Neural crest cell (in vitro differentiated cells): ENCODE results near the gene CNTN4. TPM values are rescaled to one million over a fixed set of nuclear protein-coding genes. Genes with fewer than 3 reads are reported as not detected.

ENCODE experiments used
- DNase-seq: peaks from one replicate; pipeline ENCODE4 v3.0.0; 2021; ENCODE audit warnings: low read depth, mixed read lengths, low spot score
- H3K27ac Mint-ChIP-seq: one replicate; pipeline ENCODE4 v1.8.0; 2021; ENCODE audit warnings: mild to moderate bottlenecking, mixed read lengths; ENCODE audit not compliant: unreplicated experiment
- H3K27me3 Mint-ChIP-seq: 2 replicates; pipeline ENCODE4 v1.8.0; 2021; ENCODE audit warnings: low read depth, mild to moderate bottlenecking, mixed read lengths
- H3K36me3 Mint-ChIP-seq: 2 replicates; pipeline ENCODE4 v1.8.0; 2021; ENCODE audit warnings: low read depth, mild to moderate bottlenecking, mixed read lengths
- H3K4me1 Mint-ChIP-seq: 2 replicates; pipeline ENCODE4 v1.8.0; 2021; ENCODE audit warnings: mixed read lengths
- H3K4me3 Mint-ChIP-seq: one replicate; pipeline ENCODE4 v1.8.0; 2021; ENCODE audit warnings: mild to moderate bottlenecking, mixed read lengths
- H3K9me3 Mint-ChIP-seq: 2 replicates; pipeline ENCODE4 v1.8.0; 2021; ENCODE audit warnings: mixed read lengths
- CTCF ChIP-seq: fragments of 200-600 bp; sonication (generic); conservative IDR thresholded peaks from 2 replicates; pipeline ENCODE4 v1.5.0; 2021; ENCODE audit warnings: antibody characterized with exemption, mild to moderate bottlenecking
- total RNA-seq: library from RNA; stranded (reverse); gene quantifications from 2 replicates; pipeline ENCODE4 v1.2.1, GENCODE V29; 2021

The CNTN4 gene
- total RNA-seq, 1 donor from 2014 or later = 2.9 TPM

- Mint-ChIP-seq H3K4me1 (peaks cover 41% of the 10 kb centered on the region), H3K27ac (no peak overlapping the region), H3K36me3 (no peaks in the 10 kb centered on the region), H3K9me3 (no peaks in the 10 kb centered on the region), H3K4me3 (no peak overlapping the region), H3K27me3 (no peaks in the 10 kb centered on the region)
- TF ChIP-seq CTCF = no peak
- DNase-seq = no peak
These were observed 633.2 kb downstream of the CNTN4 start for GRCh38 chr3:2731843-2732242.

GRCh38 chr3:2735392-2735894, 636.8 kb downstream of the CNTN4 start:
- no peak for TF ChIP-seq CTCF
- Mint-ChIP-seq H3K36me3 (no peaks in the 10 kb centered on the region), H3K4me3 (no peak overlapping the region), H3K9me3 (no peaks in the 10 kb centered on the region), H3K27ac (no peak overlapping the region), H3K27me3 (no peaks in the 10 kb centered on the region), H3K4me1 (peaks cover 29% of the 10 kb centered on the region)
- no peak for DNase-seq

- peak overlapping the region; percentile 75 for H3K4me3 Mint-ChIP-seq
- no peak for TF ChIP-seq CTCF
- no peak for DNase-seq
- no peak overlapping the region for H3K27ac Mint-ChIP-seq
- no peaks in the 10 kb centered on the region for H3K36me3 Mint-ChIP-seq
- H3K27me3 Mint-ChIP-seq = no peaks in the 10 kb centered on the region
- H3K4me1 Mint-ChIP-seq = peaks cover 35% of the 10 kb centered on the region
- no peaks in the 10 kb centered on the region for H3K9me3 Mint-ChIP-seq
These were observed 642.9 kb downstream of the CNTN4 start for GRCh38 chr3:2741516-2741915.

GRCh38 chr3:2765002-2765579, 666.4 kb downstream of the CNTN4 start:
- no peaks in the 10 kb centered on the region for H3K27me3 Mint-ChIP-seq
- no peaks in the 10 kb centered on the region for H3K36me3 Mint-ChIP-seq
- DNase-seq = no peak
- H3K9me3 Mint-ChIP-seq = no peaks in the 10 kb centered on the region
- H3K4me3 Mint-ChIP-seq = no peak overlapping the region
- H3K4me1 Mint-ChIP-seq = peaks cover 12% of the 10 kb centered on the region
- peak; percentile 51 for TF ChIP-seq CTCF
- no peak overlapping the region for H3K27ac Mint-ChIP-seq

GRCh38 chr3:2770451-2770850, 671.8 kb downstream of the CNTN4 start:
- no peak for TF ChIP-seq CTCF
- Mint-ChIP-seq H3K4me3 (no peak overlapping the region), H3K36me3 (no peaks in the 10 kb centered on the region), H3K4me1 (peaks cover 13% of the 10 kb centered on the region), H3K9me3 (peaks cover 3% of the 10 kb centered on the region), H3K27me3 (no peaks in the 10 kb centered on the region), H3K27ac (peak overlapping the region; percentile 21)
- no peak for DNase-seq
